HUES6 (cell line): ENCODE data around the gene CEP164.

ENCODE experiments used
- H3K27ac ChIP-seq: 2 replicates; pipeline ENCODE4 v1.7.0; 2013; ENCODE audit warnings: low read depth, mild to moderate bottlenecking, low read length, inconsistent platforms
- H3K27me3 ChIP-seq: 2 replicates; pipeline ENCODE4 v1.6.1; 2013; ENCODE audit warnings: low read length; ENCODE audit not compliant: control insufficient read depth, insufficient read depth
- H3K36me3 ChIP-seq: 2 replicates; pipeline ENCODE4 v1.6.1; 2013; ENCODE audit warnings: low read length; ENCODE audit not compliant: control insufficient read depth, insufficient read depth
- H3K4me1 ChIP-seq: 2 replicates; pipeline ENCODE4 v1.6.1; 2013; ENCODE audit warnings: low read length; ENCODE audit not compliant: control insufficient read depth, insufficient read depth
- H3K4me3 ChIP-seq: 2 replicates; pipeline ENCODE4 v1.5.1; 2013; ENCODE audit warnings: low read depth, low read length
- H3K9ac ChIP-seq: one replicate; pipeline ENCODE4 v1.6.1; 2013; ENCODE audit warnings: mild to moderate bottlenecking, low read length
- H3K9me3 ChIP-seq: 2 replicates; pipeline ENCODE4 v1.6.1; 2013; ENCODE audit warnings: low read depth, low read length; ENCODE audit not compliant: control insufficient read depth, insufficient read depth

Gene CEP164

GRCh38 chr11:117412653-117413275, 85.1 kb downstream of the CEP164 start:
- Histone ChIP-seq H3K9ac (no peak overlapping the region), H3K4me3 (no peak overlapping the region), H3K4me1 (peaks cover 18% of the 10 kb centered on the region; the same call in 1 of the 2 replicates), H3K9me3 (no peaks in the 10 kb centered on the region), H3K27me3 (no peaks in the 10 kb centered on the region), H3K36me3 (peaks cover 21% of the 10 kb centered on the region), H3K27ac (no peak overlapping the region)

DNA sequence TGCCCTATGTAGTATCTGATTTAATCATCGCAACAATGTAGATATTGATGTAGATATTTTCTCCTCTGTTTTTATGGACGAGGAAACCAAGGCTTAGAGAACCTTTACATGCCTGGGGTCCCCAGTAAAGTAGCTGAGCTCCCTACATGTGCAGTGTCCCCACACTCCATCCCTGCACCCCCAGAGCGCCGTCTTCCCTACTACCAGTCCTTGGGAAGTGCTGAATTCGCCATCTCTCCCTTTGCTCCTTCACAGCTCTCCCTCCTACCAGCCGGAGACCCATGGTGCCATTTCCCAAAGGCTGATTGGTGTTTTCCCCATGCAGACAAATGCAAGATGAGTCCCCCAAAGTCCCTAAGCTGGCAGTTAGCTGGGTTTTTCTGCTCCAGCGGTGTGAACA, 86.0 kb downstream of the CEP164 start:
- Histone ChIP-seq H3K9ac (no peak overlapping the region), H3K27me3 (no peaks in the 10 kb centered on the region), H3K9me3 (no peaks in the 10 kb centered on the region), H3K4me3 (no peak overlapping the region), H3K36me3 (peaks cover 14% of the 10 kb centered on the region), H3K27ac (no peak overlapping the region), H3K4me1 (peaks cover 18% of the 10 kb centered on the region; the same call in 1 of the 2 replicates)

DNA sequence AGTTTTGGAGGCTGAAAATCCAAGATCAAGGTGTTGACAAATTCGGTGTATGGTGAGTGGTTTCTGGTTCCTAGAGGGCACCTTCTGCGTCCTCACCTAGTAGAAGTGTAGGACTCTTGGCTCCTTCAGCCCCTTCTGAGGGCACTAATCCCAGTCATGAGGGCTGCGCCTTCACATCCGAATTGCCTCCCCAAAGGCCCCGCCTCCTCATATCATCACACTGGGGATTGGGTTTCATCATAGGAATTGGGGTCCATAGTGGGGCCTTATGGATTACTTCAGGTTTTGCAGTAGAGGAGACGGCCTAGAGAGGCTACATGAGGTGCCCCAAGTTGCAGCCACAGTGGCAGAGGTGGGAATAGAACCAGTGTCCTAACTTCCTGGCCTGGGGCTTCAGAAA, 87.1 kb downstream of the CEP164 start:
- no peak overlapping the region for H3K9ac ChIP-seq
- no peaks in the 10 kb centered on the region for H3K9me3 ChIP-seq
- H3K36me3 ChIP-seq, result peaks cover 4% of the 10 kb centered on the region; the same call in 1 of the 2 replicates
- H3K4me3 ChIP-seq, result no peak overlapping the region
- no peak overlapping the region for H3K27ac ChIP-seq
- no peaks in the 10 kb centered on the region for H3K27me3 ChIP-seq
- peaks cover 18% of the 10 kb centered on the region; the same call in 1 of the 2 replicates for H3K4me1 ChIP-seq

GRCh38 chr11:117415358-117415896, 87.8 kb downstream of the CEP164 start:
- H3K36me3 ChIP-seq, result no peaks in the 10 kb centered on the region; the same call in 1 of the 2 replicates
- H3K27me3 ChIP-seq, result no peaks in the 10 kb centered on the region
- H3K9me3 ChIP-seq, result no peaks in the 10 kb centered on the region
- H3K4me1 ChIP-seq, result peaks cover 17% of the 10 kb centered on the region; the same call in 1 of the 2 replicates
- no peak overlapping the region for H3K9ac ChIP-seq
- H3K4me3 ChIP-seq, result no peak overlapping the region
- H3K27ac ChIP-seq, result no peak overlapping the region

GRCh38 chr11:117417342-117417741, 89.7 kb downstream of the CEP164 start:
- Histone ChIP-seq H3K9ac (no peak overlapping the region), H3K4me3 (no peak overlapping the region), H3K27ac (no peak overlapping the region), H3K9me3 (no peaks in the 10 kb centered on the region), H3K27me3 (no peaks in the 10 kb centered on the region), H3K36me3 (no peaks in the 10 kb centered on the region; the same call in 1 of the 2 replicates), H3K4me1 (no peaks in the 10 kb centered on the region)

GRCh38 chr11:117417856-117418255, 90.2 kb downstream of the CEP164 start:
- no peak overlapping the region for H3K4me3 ChIP-seq
- no peaks in the 10 kb centered on the region for H3K4me1 ChIP-seq
- no peak overlapping the region for H3K9ac ChIP-seq
- H3K9me3 ChIP-seq, result no peaks in the 10 kb centered on the region
- no peaks in the 10 kb centered on the region for H3K27me3 ChIP-seq
- H3K36me3 ChIP-seq, result no peaks in the 10 kb centered on the region; the same call in 1 of the 2 replicates
- H3K27ac ChIP-seq, result no peak overlapping the region

DNA sequence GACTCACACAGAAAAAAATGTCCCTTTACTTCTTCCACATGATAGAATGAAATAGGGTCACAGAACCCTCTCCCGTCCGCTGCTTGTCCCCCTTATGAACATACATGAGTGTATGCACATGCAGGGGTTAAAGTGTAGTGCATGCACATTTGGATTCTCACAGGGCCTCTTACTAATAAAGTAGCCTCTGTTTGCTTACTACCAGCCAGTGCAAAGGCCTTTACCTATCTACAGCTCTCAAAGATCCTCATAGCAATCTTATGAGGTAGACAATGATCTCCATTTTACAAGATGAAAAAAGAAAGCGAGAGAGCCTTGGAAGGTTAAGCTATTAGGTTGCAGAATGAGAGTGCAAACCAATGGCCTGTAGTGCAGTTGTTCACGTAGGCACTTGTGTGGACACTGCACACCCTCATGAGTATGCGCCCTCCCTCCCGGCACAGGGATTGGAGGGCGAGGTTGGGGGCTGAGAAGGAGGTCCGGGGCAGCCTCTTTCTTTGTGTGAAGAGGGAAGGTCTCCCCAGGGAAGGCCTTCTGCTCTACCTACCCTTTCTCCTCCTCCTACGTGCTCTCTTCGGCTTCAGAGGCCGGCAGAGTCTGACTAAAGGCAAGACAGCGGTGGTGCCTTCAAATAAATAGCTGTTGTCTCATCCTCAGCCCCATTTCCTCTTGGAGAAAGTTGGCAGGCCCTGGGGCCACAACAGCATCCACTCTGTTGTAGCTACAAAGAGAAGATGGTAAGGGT, 91.3 kb downstream of the CEP164 start:
- H3K9ac ChIP-seq, result no peak overlapping the region
- H3K36me3 ChIP-seq, result no peaks in the 10 kb centered on the region
- H3K9me3 ChIP-seq, result no peaks in the 10 kb centered on the region
- H3K27ac ChIP-seq, result no peak overlapping the region
- H3K4me3 ChIP-seq, result no peak overlapping the region
- H3K27me3 ChIP-seq, result no peaks in the 10 kb centered on the region
- no peaks in the 10 kb centered on the region for H3K4me1 ChIP-seq

DNA sequence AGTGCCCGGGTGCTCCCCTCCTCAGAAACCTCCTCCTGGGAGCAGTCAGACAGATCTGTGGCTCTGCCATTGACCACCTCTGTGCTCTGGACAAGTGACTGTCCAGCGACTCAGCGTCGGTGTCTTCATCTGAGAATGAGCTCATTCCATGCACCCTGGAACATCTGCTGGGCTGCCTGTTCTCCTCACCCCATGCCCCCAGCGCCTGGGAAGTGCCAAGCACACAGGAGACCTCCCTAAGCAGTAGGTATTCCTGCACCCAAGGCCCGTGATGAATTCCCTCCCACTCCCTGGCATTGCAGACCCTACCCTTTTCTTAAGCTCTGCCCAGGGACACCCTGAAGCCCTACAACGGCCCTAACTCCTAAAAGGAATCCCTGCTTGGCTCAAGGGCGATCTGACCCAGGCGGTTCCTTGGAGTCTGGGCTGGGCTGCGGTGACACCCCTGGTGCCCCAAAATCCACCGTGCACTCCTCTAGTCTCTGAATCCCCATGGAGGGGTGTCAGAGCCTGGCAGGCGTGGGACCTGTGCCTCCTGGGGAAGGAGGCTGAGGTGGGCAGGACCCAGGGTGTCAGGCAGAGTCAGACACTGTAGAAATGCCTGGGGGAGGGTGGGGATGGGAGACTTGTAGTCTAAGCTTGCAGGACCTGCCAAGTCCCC, 92.0 kb downstream of the CEP164 start:
- H3K4me1 ChIP-seq, result no peaks in the 10 kb centered on the region
- H3K9me3 ChIP-seq, result no peaks in the 10 kb centered on the region
- H3K36me3 ChIP-seq, result no peaks in the 10 kb centered on the region
- H3K27ac ChIP-seq, result no peak overlapping the region
- H3K4me3 ChIP-seq, result no peak overlapping the region
- no peaks in the 10 kb centered on the region for H3K27me3 ChIP-seq
- no peak overlapping the region for H3K9ac ChIP-seq

DNA sequence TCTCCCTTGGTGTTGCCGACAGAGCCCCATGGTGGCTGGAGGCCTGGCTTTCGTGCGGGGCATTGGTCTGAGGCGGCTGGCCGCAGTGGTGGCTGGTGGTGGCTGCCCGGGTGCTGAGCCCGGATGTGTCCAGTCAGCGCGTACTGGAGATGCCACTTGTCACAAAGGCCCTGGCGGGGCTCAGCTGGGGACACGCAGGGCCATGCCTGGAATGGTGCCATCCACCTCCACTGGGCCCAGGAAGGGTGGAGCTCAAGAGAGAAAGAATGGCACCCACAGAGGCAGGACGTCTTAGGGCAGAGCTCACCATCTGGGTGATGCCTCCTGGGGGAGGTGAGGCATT, 92.5 kb downstream of the CEP164 start:
- H3K9ac ChIP-seq, result no peak overlapping the region
- H3K36me3 ChIP-seq, result no peaks in the 10 kb centered on the region
- no peaks in the 10 kb centered on the region for H3K27me3 ChIP-seq
- no peak overlapping the region for H3K4me3 ChIP-seq
- no peaks in the 10 kb centered on the region for H3K9me3 ChIP-seq
- no peaks in the 10 kb centered on the region for H3K4me1 ChIP-seq
- H3K27ac ChIP-seq, result no peak overlapping the region

GRCh38 chr11:117420598-117420997, 92.9 kb downstream of the CEP164 start:
- no peaks in the 10 kb centered on the region for H3K4me1 ChIP-seq
- no peaks in the 10 kb centered on the region for H3K36me3 ChIP-seq
- H3K9me3 ChIP-seq, result no peaks in the 10 kb centered on the region
- 0 out of 2 replicates have a peak, but pooled peaks cover under 1% of the 10 kb centered on the region for H3K27me3 ChIP-seq
- no peak overlapping the region for H3K4me3 ChIP-seq
- H3K27ac ChIP-seq, result no peak overlapping the region
- H3K9ac ChIP-seq, result no peak overlapping the region

GRCh38 chr11:117421041-117421440, 93.4 kb downstream of the CEP164 start:
- Histone ChIP-seq H3K36me3 (no peaks in the 10 kb centered on the region), H3K4me1 (0 out of 2 replicates have a peak, but pooled peaks cover 1% of the 10 kb centered on the region), H3K9ac (no peak overlapping the region), H3K27ac (no peak overlapping the region), H3K9me3 (no peaks in the 10 kb centered on the region), H3K4me3 (no peak overlapping the region), H3K27me3 (0 out of 2 replicates have a peak, but pooled peaks cover 5% of the 10 kb centered on the region)
